NCI-H1436 (cell line): Measurements from ENCODE around the gene YES1.
"Not testable (repeated sequence)": the region's sequence is repeated elsewhere in the genome, so short reads cannot be mapped to it uniquely, and the experiment has no call there.

Experiments used
- DNase-seq: peaks from one replicate; lab custom pipeline; 2025; lab: John Stamatoyannopoulos, UW

YES1 gene

DNA sequence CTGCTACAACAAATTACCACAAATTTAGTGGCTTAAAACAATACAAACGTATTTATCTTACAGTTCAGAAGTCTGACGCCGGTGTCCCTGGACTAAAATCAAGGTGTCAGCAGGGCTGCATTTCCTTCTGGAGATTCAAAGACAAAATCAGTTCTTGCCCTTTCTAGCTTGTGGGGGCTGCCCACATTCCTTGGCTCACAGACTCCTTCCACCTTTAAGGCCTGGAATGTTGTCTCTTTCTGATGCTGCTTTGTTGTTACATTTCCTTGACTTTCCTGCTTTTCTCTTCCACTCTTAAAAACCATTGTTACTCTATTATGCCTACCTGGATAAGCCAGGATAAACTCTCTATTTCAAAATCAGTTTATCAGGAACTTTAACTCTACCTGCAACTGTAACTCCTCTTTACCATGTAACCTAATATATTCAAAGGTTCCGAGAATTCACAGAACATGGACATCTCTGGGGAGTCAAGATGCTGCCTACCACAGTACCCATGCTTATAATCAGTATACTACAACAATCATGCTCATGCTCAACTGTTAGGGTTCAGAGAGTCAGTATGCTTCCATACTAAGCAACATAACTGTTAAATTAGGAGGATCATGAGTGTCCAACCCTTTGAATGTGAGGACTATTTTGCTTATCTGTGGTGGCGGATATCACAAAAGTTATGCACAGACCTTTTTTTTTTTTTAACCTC, 27.4 kb downstream of the YES1 start:
- no peak for DNase-seq

DNA sequence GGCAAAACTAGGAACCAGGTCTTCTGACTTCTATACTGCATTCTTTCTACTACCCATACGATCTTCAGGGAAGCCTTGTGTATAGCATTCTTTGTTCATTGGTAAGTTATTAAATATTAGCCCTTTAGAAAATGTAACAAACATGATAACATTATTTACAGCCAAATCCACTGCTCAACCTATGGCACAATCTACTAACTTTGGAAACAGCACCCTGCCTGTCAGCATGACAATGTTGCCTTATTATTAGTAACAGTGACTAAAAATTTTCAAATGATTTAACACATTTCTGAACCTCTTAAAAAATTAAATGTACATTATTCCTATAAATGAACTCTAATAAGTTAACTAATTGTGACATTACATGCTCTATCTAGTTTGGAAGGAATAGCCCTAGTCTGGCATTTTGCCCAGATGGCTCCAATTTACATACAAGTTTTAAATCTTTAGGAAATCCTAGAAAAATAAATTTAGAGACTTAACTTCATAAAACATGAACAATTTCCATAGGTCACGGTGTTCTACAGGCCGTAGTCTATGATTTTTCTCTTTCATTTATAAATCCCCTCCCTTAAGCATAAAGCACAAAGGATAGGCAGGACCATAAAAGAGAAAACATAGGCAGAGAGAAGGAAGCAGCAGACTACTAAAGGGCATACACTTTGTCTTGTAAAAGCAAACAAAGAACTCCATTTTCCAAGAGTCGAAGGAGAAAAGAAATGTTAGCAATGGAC, 33.7 kb downstream of the YES1 start:
- no peak for DNase-seq

- DNase-seq: no peak
Measured at GRCh38 chr18:777021-777420, 35.0 kb downstream of the YES1 start.

DNA sequence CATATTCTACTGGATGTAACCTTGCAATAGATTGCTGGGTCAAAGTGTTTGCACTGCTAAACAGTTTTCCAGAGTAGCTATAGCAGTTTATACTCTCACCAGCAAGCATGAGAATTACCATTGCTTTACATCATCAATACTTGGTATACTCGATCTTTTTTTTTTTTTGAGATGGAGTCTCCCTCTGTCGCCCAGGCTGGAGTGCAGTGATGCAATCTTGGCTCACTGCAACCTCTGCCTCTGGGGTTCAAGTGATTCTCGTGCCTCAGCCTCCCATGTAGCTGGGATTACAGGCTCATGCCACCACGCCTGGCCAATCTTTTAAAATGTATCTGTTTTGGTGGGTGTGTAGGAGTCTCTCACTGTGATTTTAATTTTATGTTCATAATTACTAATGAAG, 36.0 kb downstream of the YES1 start:
- not testable (repeated sequence) for DNase-seq

GRCh38 chr18:774811-775210, 37.2 kb downstream of the YES1 start:
- no peak for DNase-seq

DNA sequence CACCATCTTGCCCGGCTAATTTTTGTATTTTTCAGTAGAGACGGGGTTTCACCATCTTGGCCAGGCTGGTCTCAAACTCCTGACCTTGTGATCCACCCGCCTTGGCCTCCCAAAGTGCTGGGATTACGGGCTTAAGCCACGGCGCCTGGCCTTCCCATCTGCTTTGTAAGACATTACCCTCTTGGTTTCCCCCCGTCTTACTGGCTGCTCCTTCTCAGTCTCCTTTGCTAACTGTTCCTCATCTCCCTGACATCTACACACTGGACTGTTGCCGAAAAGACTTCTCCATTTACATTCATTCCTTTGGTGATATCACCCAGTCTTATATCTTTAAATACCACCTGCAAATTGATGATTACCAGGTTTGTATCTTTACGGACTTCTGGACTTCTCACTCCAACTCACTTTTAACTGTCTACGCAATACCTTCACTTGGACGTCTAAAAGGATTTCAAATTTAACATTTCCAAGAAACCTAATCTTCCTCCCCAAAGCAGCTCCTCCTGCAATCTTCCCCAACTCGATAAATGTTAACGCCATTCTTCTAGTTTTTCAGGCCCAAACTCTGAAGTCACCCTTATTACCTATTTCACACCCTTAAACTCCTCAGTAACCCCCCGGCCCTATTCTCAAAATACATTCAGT, 37.9 kb downstream of the YES1 start:
- DNase-seq: no peak

- no peak for DNase-seq
Measured at GRCh38 chr18:770583-770961, 41.5 kb downstream of the YES1 start.

DNA sequence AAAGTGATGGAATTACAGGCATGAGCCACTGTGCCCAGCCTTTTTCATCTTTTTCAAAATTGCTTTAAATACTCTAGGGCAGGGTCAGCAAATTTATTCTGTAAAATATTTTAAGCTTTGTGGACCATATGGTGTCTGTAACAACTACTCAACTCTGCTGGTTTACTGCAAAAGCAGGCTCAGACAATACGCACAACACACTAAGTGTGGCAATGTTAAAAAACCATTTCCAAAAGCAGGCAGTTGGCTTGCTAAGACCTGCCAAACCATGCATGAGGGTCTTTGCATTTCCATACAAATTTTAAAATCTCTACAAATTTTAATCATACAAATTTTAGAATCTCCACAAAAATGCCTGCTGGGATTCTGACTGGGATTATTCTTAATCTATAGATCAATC, 44.1 kb downstream of the YES1 start:
- no peak for DNase-seq

DNA sequence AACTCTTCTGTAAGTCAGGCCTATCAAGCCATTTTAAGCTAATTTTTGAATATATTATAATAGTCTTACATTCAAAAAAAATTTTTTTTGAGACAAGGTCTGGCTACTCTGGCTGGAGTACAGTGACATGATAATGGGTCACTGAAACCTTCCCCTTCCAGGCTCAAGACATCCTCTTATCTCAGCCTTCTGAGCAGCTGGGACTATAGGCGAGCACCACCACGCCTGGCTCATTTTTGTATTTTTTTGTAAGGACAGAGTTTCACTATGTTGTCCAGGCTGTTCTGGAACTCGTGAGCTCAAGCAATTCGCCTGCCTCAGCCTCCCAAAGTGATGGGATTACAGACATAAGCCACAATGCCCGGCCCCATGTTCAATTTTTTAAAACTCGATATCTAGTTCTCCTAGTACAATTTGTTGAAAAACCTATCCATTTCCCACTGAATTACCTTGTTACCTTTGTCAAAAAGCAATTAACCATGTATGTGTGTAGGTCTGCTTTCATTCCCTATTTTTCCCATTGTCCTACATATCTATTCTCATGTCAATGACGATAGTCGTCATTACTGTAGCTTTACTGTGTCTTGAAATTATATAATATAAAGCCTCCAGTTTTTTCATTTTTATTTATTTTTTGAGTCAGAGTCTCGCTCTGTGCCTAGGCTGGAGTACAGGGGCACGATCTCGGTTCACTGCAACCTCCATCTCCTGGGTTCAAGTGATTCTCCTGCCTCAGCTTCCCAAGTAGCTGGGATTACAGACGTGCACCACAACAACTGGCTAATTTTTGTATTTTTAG, 44.8 kb downstream of the YES1 start:
- DNase-seq: no peak

- no peak for DNase-seq
Measured at GRCh38 chr18:766550-766860, 45.5 kb downstream of the YES1 start.

GRCh38 chr18:765764-766549, 46.1 kb downstream of the YES1 start:
- no peak for DNase-seq

DNA sequence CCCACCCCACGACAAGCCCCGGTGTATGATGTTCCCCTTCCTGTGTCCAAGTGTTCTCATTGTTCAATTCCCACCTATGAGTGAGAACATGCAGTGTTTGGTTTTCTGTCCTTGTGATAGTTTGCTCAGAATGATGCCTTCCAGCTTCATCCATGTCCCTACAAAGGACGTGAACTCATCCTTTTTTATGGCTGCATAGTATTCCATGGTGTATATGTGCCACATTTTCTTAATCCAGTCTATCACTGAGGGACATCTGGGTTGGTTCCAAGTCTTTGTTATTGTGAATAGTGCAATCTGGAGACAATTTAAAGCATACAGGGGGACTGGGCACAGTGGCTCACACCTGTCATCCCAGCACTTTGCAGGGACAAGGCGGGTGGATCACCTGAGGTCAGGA, 52.2 kb downstream of the YES1 start:
- DNase-seq: not testable (repeated sequence)

DNA sequence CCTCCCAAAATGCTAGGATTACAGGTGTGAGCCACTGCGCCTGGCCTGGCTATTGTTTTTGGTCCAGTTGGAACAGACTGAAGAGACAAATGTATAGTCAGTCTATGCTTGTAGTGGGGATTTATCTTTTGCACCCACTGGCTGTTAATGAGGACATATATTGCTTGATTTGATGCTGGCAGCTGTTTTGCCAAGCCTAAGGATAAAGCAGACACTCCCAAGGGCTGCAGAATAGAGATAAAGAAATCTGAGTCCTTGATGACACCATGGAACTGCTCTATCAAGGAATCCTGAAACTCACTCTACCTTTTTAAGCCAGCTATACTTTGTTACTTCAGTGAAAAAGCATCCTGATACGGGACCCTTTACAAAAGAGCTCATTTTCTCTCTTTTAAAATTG, 56.5 kb downstream of the YES1 start:
- DNase-seq: no peak

GRCh38 chr18:754656-755055, 57.4 kb downstream of the YES1 start:
- DNase-seq: no peak

GRCh38 chr18:750456-750855, 61.6 kb downstream of the YES1 start:
- no peak for DNase-seq

GRCh38 chr18:744832-745597, 67.0 kb downstream of the YES1 start:
- no peak for DNase-seq

GRCh38 chr18:741931-742512, 70.0 kb downstream of the YES1 start:
- DNase-seq: peak; percentile 27

DNA sequence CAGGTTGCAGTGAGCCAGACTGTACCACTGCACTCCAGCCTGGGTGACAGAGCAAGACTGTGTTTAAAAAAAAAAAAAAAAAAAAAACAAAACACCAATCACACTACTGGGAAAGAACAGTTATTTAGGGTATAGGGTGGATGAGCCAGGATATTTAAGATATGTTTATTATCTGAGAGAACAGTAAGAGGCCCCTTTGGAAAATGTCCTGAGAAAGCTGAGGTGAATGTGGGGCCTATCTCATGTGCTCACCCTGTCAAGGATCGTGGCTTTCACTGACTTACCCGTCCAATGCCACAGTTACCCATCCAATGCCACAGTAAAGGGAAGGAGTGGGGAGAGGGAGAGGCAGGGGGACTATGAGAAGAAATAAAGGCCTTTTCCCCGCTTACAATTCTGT, 79.7 kb downstream of the YES1 start:
- DNase-seq: no peak

GRCh38 chr18:731185-731584, 80.9 kb downstream of the YES1 start:
- no peak for DNase-seq

- no peak for DNase-seq
Measured at GRCh38 chr18:730692-731091, 81.3 kb downstream of the YES1 start.

DNA sequence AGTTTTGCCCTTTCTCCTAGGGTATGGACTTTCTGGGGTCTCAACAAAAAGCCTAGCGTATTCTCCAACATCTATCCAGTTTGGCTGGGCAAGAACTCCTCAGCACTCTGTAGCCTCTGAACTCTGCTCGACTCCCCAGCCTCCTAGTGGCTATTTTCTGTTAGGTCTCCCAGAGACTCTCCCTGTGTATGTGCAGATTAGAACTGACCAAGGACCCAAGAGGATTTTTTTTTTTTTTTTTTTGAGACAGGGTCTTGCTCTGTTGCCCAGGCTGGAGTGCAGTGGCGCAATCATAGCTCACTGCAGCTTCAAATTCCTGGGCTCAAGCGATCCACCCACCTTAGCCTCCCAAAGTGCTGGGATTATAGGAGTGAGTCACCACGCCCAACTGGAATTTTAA, 81.9 kb downstream of the YES1 start:
- DNase-seq: not testable (repeated sequence)
